HL-60 (cell line): Measurements from ENCODE around the gene SEC24B.
"Not testable (repeated sequence)": the region's sequence is repeated elsewhere in the genome, so short reads cannot be mapped to it uniquely, and the experiment has no call there.

Experiments
- DNase-seq, 2 experiments: peaks; one replicate each; pipeline ENCODE4 v3.0.0-alpha.2; 2010 to 2020; ENCODE audit warnings: low read depth in 1 of 2, low spot score in 1 of 2
- H3K27ac ChIP-seq: fragments of 250-450 bp; sonication (Bioruptor Pico); replicated peaks from 2 replicates; pipeline ENCODE4 v1.5.1; 2020; ENCODE audit warnings: mild to moderate bottlenecking, moderate library complexity
- H3K27me3 ChIP-seq: fragments of 250-450 bp; sonication (Bioruptor Pico); 2 replicates; pipeline ENCODE4 v1.5.1; 2021; ENCODE audit warnings: mild to moderate bottlenecking, moderate library complexity; ENCODE audit not compliant: insufficient read depth, poor library complexity, severe bottlenecking
- H3K4me3 ChIP-seq: replicated peaks from 2 replicates; pipeline ENCODE4 v1.5.1; 2011; ENCODE audit warnings: mild to moderate bottlenecking, control low read depth, low read length; ENCODE audit not compliant: insufficient read depth
- CTCF ChIP-seq: IDR thresholded peaks from one replicate; pipeline ENCODE4 v1.5.1; 2011; ENCODE audit warnings: low read length, control low read depth, inconsistent platforms; ENCODE audit not compliant: insufficient read depth
- GABPA ChIP-seq: IDR thresholded peaks from 2 replicates; pipeline ENCODE4 v1.6.1; 2012; ENCODE audit warnings: low read depth
- POLR2AphosphoS5 ChIP-seq: IDR thresholded peaks from 2 replicates; pipeline ENCODE4 v1.6.1; 2012; ENCODE audit warnings: low read depth
- REST ChIP-seq: IDR thresholded peaks from 2 replicates; pipeline ENCODE4 v1.6.1; 2012; ENCODE audit warnings: low read depth; ENCODE audit not compliant: insufficient replicate concordance
- SPI1 ChIP-seq: IDR thresholded peaks from 2 replicates; pipeline ENCODE4 v1.6.1; 2012; ENCODE audit warnings: low read depth, mild to moderate bottlenecking, borderline replicate concordance

Gene SEC24B

GRCh38 chr4:109506890-109507289 is 73.3 kb downstream of the SEC24B start:
- Histone ChIP-seq H3K4me3 (no peak overlapping the region), H3K27me3 (no peaks in the 10 kb centered on the region), H3K27ac (no peak overlapping the region)
- TF ChIP-seq GABPA (no peak), POLR2AphosphoS5 (no peak), REST (no peak), CTCF (no peak), SPI1 (no peak)
- no peak for DNase-seq

GRCh38 chr4:109510687-109511086 is 77.1 kb downstream of the SEC24B start:
- no peaks in the 10 kb centered on the region for H3K27me3 ChIP-seq
- no peak for DNase-seq
- no peak for TF ChIP-seq POLR2AphosphoS5
- no peak for TF ChIP-seq REST
- no peak for TF ChIP-seq CTCF
- no peak for TF ChIP-seq GABPA
- TF ChIP-seq SPI1: no peak
- no peak overlapping the region for H3K27ac ChIP-seq
- no peak overlapping the region for H3K4me3 ChIP-seq

- Histone ChIP-seq H3K4me3 (no peak overlapping the region), H3K27ac (no peak overlapping the region), H3K27me3 (no peaks in the 10 kb centered on the region)
- TF ChIP-seq REST (no peak), SPI1 (no peak), GABPA (no peak), POLR2AphosphoS5 (no peak), CTCF (no peak)
- no peak for DNase-seq
These were observed 77.8 kb downstream of the SEC24B start for GRCh38 chr4:109511414-109511813.

- H3K27ac ChIP-seq, H3K4me3 ChIP-seq, H3K27me3 ChIP-seq, DNase-seq: not testable (repeated sequence)
These were observed 79.8 kb downstream of the SEC24B start for GRCh38 chr4:109513368-109513767.
